ENCODE measurements around the gene ATP13A3. TPM values are rescaled to one million over a fixed set of nuclear protein-coding genes. Genes with fewer than 3 reads are reported as not detected.
A peak's percentile ranks its signal among the peaks of the same experiment; 100 is the strongest.

ATP13A3 gene
- total and polyA plus RNA-seq, 7 donors = 10.9 to 82.7 (median 50.4) TPM

GRCh38 chr3:194382196-194382891, 104.5 kb downstream of the ATP13A3 start:
- Histone ChIP-seq H3K27me3 (peaks cover 0 to 7% (median 0%) of the 10 kb centered on the region in 3 donors), H3K4me3 (no peak overlapping the region), H3K4me1 (peaks cover 0 to 6% (median 3%) of the 10 kb centered on the region in 4 donors), H3K9me3 (no peaks in the 10 kb centered on the region), H3K36me3 (no peaks in the 10 kb centered on the region), H3K27ac (no peak overlapping the region)
- intact Hi-C loops (cut with DNase I) = no loop called here
- 85 to 86% methylated on average over 20 of the region's 20 CpGs for WGBS, 2 donors
- TF ChIP-seq POLR2A (IDR thresholded peaks at IDR 0.05) (no peak), CTCF (IDR thresholded peaks at IDR 0.05) (no peak), EP300 (IDR thresholded peaks at IDR 0.05) (no peak), POLR2AphosphoS5 (IDR thresholded peaks at IDR 0.05) (no peak)
- DNase-seq = no peak

GRCh38 chr3:194381460-194381875, 105.3 kb downstream of the ATP13A3 start:
- TF ChIP-seq POLR2A (IDR thresholded peaks at IDR 0.05) = no peak
- TF ChIP-seq POLR2AphosphoS5 (IDR thresholded peaks at IDR 0.05) = no peak
- no peak for TF ChIP-seq CTCF (IDR thresholded peaks at IDR 0.05)
- TF ChIP-seq EP300 (IDR thresholded peaks at IDR 0.05) = no peak
- Histone ChIP-seq H3K9me3 (no peaks in the 10 kb centered on the region), H3K4me1 (peaks cover 0 to 6% (median 3%) of the 10 kb centered on the region in 4 donors), H3K4me3 (peak overlapping the region in 1 of 4 donors; percentile 12), H3K27ac (no peak overlapping the region), H3K36me3 (no peaks in the 10 kb centered on the region), H3K27me3 (peaks cover 0 to 7% (median 0%) of the 10 kb centered on the region in 3 donors)
- no peak for DNase-seq
- 69 to 73% methylated on average over 17 of the region's 17 CpGs for WGBS, 2 donors
- intact Hi-C loops (cut with DNase I) = no loop called here

- 79 to 86% methylated on average over 7 of the region's 7 CpGs for WGBS, 2 donors
These were observed 106.5 kb downstream of the ATP13A3 start for GRCh38 chr3:194380326-194380725.

GRCh38 chr3:194379651-194380050, 107.2 kb downstream of the ATP13A3 start:
- Histone ChIP-seq H3K36me3 (no peaks in the 10 kb centered on the region), H3K4me3 (no peak overlapping the region), H3K27ac (no peak overlapping the region), H3K27me3 (peaks cover 0 to 10% (median 0%) of the 10 kb centered on the region in 3 donors), H3K9me3 (no peaks in the 10 kb centered on the region), H3K4me1 (peaks cover 0 to 6% (median 3%) of the 10 kb centered on the region in 4 donors)
- WGBS, 2 donors = 16 to 68% methylated on average over 9 of the region's 9 CpGs
- no peak for DNase-seq
- TF ChIP-seq EP300 (IDR thresholded peaks at IDR 0.05) = no peak
- no peak for TF ChIP-seq CTCF (IDR thresholded peaks at IDR 0.05)
- no peak for TF ChIP-seq POLR2AphosphoS5 (IDR thresholded peaks at IDR 0.05)
- TF ChIP-seq POLR2A (IDR thresholded peaks at IDR 0.05) = no peak
- intact Hi-C loops (cut with DNase I) = no loop called here

More at GRCh38 chr3:194380326-194380725, 106.5 kb downstream of the ATP13A3 start:
- Histone ChIP-seq H3K27me3 (peaks cover 0 to 10% (median 0%) of the 10 kb centered on the region in 3 donors), H3K4me3 (no peak overlapping the region), H3K36me3 (no peaks in the 10 kb centered on the region), H3K9me3 (no peaks in the 10 kb centered on the region), H3K4me1 (peaks cover 0 to 6% (median 3%) of the 10 kb centered on the region in 4 donors), H3K27ac (no peak overlapping the region)
- TF ChIP-seq EP300 (IDR thresholded peaks at IDR 0.05) (no peak), POLR2AphosphoS5 (IDR thresholded peaks at IDR 0.05) (no peak), POLR2A (IDR thresholded peaks at IDR 0.05) (no peak), CTCF (IDR thresholded peaks at IDR 0.05) (no peak)
- DNase-seq = no peak
- intact Hi-C loops (cut with DNase I) = no loop called here
